Esophagus muscularis mucosa (tissue), 4 donors: Measurements from ENCODE around the gene EFNA4. TPM values are rescaled to one million over a fixed set of nuclear protein-coding genes. Genes with fewer than 3 reads are reported as not detected.
A peak's percentile ranks its signal among the peaks of the same experiment; 100 is the strongest.

ENCODE experiments used
- DNase-seq: peaks from one replicate; pipeline ENCODE4 v3.0.0-alpha.2; 2017; ENCODE audit errors: extremely low spot score
- H3K27ac ChIP-seq, 4 donors: fragments of 200-600 bp; sonication (generic); replicated peaks in 1 of 4; 1 replicate in 3 of 4; 2 replicates in 1 of 4; pipeline ENCODE4 v1.5.1; 2016 to 2019; ENCODE audit warnings: mild to moderate bottlenecking in 1 of 4
- H3K27me3 ChIP-seq, 4 donors: fragments of 200-600 bp; sonication (generic); one replicate each; pipeline versions ENCODE4 v1.5.1 to v1.6.0; 2016 to 2019
- H3K36me3 ChIP-seq, 4 donors: fragments of 200-600 bp; sonication (generic); one replicate each; pipeline ENCODE4 v1.5.1; 2016 to 2019
- H3K4me1 ChIP-seq, 4 donors: fragments of 200-600 bp; sonication (generic); one replicate each; pipeline ENCODE4 v1.5.1; 2016 to 2019
- H3K4me3 ChIP-seq, 4 donors: fragments of 200-600 bp; sonication (generic); 1 replicate in 2 of 4; 2 replicates in 2 of 4; pipeline ENCODE4 v1.5.1; 2016 to 2019; ENCODE audit warnings: mild to moderate bottlenecking in 4 of 4, moderate library complexity in 1 of 4
- H3K9me3 ChIP-seq, 4 donors: fragments of 200-600 bp; sonication (generic); 1 replicate in 3 of 4; 2 replicates in 1 of 4; pipeline ENCODE4 v1.5.1; 2016 to 2019
- EP300 ChIP-seq: sonication (generic); formaldehyde crosslinking; IDR thresholded peaks from one replicate; pipeline ENCODE4 v1.6.1; 2017; ENCODE audit warnings: antibody characterized with exemption
- POLR2A ChIP-seq: fragments of 450-650 bp; IDR thresholded peaks from one replicate; pipeline ENCODE4 v1.6.1; 2017; ENCODE audit warnings: antibody characterized with exemption, moderate library complexity, mild to moderate bottlenecking, low read depth
- POLR2AphosphoS5 ChIP-seq, 2 donors: sonication (generic); formaldehyde crosslinking; IDR thresholded peaks; one replicate each; pipeline ENCODE4 v1.6.1; 2017; ENCODE audit warnings: antibody characterized with exemption in 2 of 2
- WGBS: methylation state at CpG from one replicate; pipeline ENCODE4 v1.1.5; 2018; 5-methylcytosine and 5-hydroxymethylcytosine counted together
- intact Hi-C: fragments of 100-400 bp; cut with DNase I; formaldehyde crosslinking; loops from one replicate; pipeline ENCODE4 v1.15.1; 2023
- total RNA-seq, 4 donors: library from RNA; depleted of rRNA; stranded (reverse); fragments of >200 nt; gene quantifications; one replicate each; pipeline versions ENCODE4 v1.1.0 to v1.2.1, GENCODE V29; 2016
- TF ChIP-seq, protein P1 (sequence below), 3 experiments: fragments of 200-600 bp in 2 of 3; fragments of 450-650 bp in 1 of 3; sonication (generic) in 2 of 3; IDR thresholded peaks; one replicate each; pipeline ENCODE4 v1.5.1; 2017 to 2019; ENCODE audit warnings: antibody characterized with exemption in 3 of 3, mild to moderate bottlenecking in 2 of 3, moderate library complexity in 1 of 3

The EFNA4 gene
- total RNA-seq, 4 donors from 2014 or later = 0.83 to 4.5 (median 3.2) TPM

GRCh38 chr1:155048449-155049334, 14.8 kb upstream of the EFNA4 start:
- peaks cover 0 to 6% (median 2%) of the 10 kb centered on the region in 4 donors for H3K36me3 ChIP-seq
- TF ChIP-seq POLR2A (no peak), EP300 (no peak), POLR2AphosphoS5 (IDR thresholded peaks at IDR 0.05) (no peak)
- TF ChIP-seq, protein P1, sequence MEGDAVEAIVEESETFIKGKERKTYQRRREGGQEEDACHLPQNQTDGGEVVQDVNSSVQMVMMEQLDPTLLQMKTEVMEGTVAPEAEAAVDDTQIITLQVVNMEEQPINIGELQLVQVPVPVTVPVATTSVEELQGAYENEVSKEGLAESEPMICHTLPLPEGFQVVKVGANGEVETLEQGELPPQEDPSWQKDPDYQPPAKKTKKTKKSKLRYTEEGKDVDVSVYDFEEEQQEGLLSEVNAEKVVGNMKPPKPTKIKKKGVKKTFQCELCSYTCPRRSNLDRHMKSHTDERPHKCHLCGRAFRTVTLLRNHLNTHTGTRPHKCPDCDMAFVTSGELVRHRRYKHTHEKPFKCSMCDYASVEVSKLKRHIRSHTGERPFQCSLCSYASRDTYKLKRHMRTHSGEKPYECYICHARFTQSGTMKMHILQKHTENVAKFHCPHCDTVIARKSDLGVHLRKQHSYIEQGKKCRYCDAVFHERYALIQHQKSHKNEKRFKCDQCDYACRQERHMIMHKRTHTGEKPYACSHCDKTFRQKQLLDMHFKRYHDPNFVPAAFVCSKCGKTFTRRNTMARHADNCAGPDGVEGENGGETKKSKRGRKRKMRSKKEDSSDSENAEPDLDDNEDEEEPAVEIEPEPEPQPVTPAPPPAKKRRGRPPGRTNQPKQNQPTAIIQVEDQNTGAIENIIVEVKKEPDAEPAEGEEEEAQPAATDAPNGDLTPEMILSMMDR (IDR thresholded peaks at IDR 0.05) = no peak
- intact Hi-C loops = no loop called here
- H3K4me3 ChIP-seq = no peak overlapping the region
- peaks cover 20 to 48% (median 41%) of the 10 kb centered on the region in 4 donors for H3K4me1 ChIP-seq
- no peak overlapping the region for H3K27ac ChIP-seq
- H3K9me3 ChIP-seq = no peaks in the 10 kb centered on the region
- 91% methylated on average over 6 of the region's 8 CpGs for WGBS
- DNase-seq = no peak
- no peaks in the 10 kb centered on the region for H3K27me3 ChIP-seq

DNA sequence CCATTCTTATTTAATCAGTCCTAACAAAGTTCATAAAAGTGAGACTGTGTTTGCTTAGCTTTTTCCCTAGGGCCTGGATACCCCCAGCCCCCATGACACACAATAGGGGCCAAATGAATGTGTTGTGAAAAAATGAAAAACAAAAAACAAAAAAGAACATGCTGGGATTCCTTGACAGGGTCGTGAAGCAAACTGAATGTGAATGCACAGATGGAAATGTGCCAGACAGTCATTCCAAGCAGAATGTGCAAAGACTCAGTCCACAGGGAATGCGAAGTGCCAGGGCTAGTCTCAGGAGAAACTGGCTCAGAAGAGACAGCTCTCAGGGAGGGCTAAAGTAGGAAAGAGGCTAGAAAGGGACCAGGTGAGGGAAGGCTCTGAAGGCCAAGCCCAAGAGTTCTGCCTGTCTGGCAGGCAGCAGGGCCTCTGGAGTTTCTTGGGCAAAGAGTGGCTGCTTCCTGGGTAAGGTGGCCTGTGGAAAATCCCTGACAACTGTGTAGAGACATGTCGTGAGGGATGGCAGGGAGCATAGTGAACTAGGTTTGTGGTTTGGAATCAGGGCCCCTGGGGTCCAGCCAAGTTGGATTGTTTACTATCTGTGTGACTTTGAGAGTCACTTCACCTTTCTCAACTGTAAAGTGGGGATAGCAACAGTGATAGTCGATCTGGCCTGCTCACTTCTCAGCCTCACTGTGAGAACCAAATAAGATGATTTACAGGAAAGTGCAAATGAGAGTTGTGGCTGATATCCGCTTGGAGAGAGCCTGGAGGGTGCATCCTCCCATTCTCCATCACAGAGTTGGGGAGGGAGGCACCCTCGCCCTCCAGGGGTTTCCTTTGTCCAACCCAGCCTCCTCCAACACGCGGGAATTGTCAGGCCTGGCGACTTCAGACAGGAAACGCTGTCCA, 13.6 kb upstream of the EFNA4 start:
- TF ChIP-seq EP300 = no peak
- TF ChIP-seq POLR2A = no peak
- TF ChIP-seq, protein P1 (IDR thresholded peaks at IDR 0.05) = no peak
- no peak for TF ChIP-seq POLR2AphosphoS5 (IDR thresholded peaks at IDR 0.05)
- Histone ChIP-seq H3K9me3 (no peaks in the 10 kb centered on the region), H3K27ac (peak overlapping the region; percentile 87 to 93 (median 90)), H3K4me3 (peak overlapping the region; percentile 74 to 83 (median 76)), H3K27me3 (no peaks in the 10 kb centered on the region), H3K4me1 (peaks cover 24 to 51% (median 41%) of the 10 kb centered on the region in 4 donors), H3K36me3 (peaks cover 10 to 18% (median 14%) of the 10 kb centered on the region in 4 donors)
- no peak for DNase-seq
- intact Hi-C loops = no loop called here
- 21% methylated on average over 8 of the region's 10 CpGs for WGBS

- no peaks in the 10 kb centered on the region for H3K27me3 ChIP-seq
- TF ChIP-seq, protein P1 (IDR thresholded peaks at IDR 0.05) = peak in 2 of 3 experiments; percentile 83 to 84
- TF ChIP-seq EP300 = no peak
- peak; percentile 68 to 85 for TF ChIP-seq POLR2AphosphoS5 (IDR thresholded peaks at IDR 0.05)
- no peaks in the 10 kb centered on the region for H3K9me3 ChIP-seq
- WGBS = no CpG with 5 or more reads among the region's 99 CpGs
- intact Hi-C loops = no loop called here
- H3K36me3 ChIP-seq = peaks cover 14 to 26% (median 23%) of the 10 kb centered on the region in 4 donors
- DNase-seq = no peak
- peak within 1 kb of the TSS; percentile 87 to 93 (median 90) for H3K27ac ChIP-seq
- peak within 1 kb of the TSS; percentile 74 to 83 (median 76) for H3K4me3 ChIP-seq
- peaks cover 24 to 45% (median 37%) of the 10 kb centered on the region in 4 donors for H3K4me1 ChIP-seq
These were observed 12.8 kb upstream of the EFNA4 start, which contains the start of gene ADAM15 for GRCh38 chr1:155050560-155051341. Gene ADAM15, plus strand, starts transcription at chr1:155051316. Its CDS starts 71 bp downstream, at chr1:155051387.

DNA sequence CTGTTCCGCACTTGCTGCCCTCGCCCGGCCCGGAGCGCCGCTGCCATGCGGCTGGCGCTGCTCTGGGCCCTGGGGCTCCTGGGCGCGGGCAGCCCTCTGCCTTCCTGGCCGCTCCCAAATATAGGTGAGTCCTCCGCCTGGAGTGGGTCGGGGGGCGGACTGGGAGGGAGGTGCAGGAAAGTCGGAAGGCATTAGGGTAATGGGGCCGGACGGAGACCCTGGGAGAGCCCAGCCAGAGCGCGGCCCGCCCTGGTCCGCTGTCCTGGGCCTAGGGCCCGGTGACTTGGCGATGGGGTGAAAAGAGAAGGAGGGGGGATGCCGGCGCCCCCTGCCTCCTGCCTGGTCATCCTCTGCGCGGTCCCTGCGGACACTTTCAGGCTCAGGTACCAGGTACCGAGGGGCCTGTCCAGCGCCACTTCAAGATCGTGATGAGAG, 12.2 kb upstream of the EFNA4 start:
- H3K36me3 ChIP-seq = peaks cover 20 to 32% (median 29%) of the 10 kb centered on the region in 4 donors

More for the DNA sequence above, 12.2 kb upstream of the EFNA4 start:
- DNase-seq = no peak
- intact Hi-C loops = no loop called here
- no CpG with 5 or more reads among the region's 31 CpGs for WGBS
- H3K27me3 ChIP-seq = no peaks in the 10 kb centered on the region
- peak overlapping the region; percentile 74 to 83 (median 76) for H3K4me3 ChIP-seq
- peak overlapping the region; percentile 87 to 93 (median 90) for H3K27ac ChIP-seq
- H3K4me1 ChIP-seq = peaks cover 24 to 45% (median 37%) of the 10 kb centered on the region in 4 donors
- no peaks in the 10 kb centered on the region for H3K9me3 ChIP-seq
- TF ChIP-seq, protein P1 (IDR thresholded peaks at IDR 0.05) = no peak
